Measurements from ENCODE around the gene MEIOSIN. TPM values are rescaled to one million over a fixed set of nuclear protein-coding genes. Genes with fewer than 3 reads are reported as not detected.

Gene MEIOSIN
- total RNA-seq, 2 experiments from 2014 or later: not detected

DNA sequence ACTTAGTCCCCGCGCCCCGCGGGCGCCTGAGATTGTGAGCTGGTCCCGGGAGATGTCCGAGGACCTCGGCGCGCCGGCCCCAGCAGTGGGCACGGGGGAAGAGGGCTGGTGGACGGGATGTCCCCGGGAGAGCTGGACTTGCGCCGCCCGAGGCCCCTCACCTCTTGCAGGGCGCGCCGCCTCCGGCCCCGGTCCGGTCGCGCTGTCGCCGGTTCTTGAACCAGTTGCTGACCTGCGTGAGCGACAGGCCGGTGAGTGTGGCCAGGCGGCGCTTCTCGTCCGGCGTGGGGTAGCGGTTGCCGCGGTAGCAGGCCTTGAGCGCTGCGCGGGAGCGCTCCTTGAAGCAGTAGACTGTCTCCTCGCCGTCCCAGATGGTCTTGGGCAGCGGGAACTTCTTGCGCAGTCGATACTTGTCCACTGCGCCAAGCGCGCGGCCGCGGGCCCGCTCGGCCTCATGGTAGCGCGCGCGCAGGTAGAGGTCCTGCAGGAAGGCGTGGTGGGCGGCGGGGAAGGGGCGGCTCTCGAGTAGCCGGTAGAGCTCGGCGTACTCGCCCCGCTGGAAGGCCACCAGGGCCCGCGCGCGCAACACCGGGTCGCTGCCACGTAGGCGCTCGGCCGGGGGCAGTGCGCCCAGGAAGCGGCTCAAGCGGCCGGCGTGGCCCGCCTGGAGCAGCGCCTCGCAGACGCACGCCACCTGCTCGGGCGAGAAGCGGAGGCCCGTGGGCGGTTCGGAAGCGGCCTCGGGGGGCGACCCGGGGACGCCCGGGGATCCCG, 34.8 kb downstream of the MEIOSIN start:
- Mint-ChIP-seq H3K9me3 (ENCODE audit: insufficient read depth) (no peaks in the 10 kb centered on the region), H3K27me3 (ENCODE audit: low read depth) (peaks cover 25% of the 10 kb centered on the region), H3K27ac (no peak overlapping the region), H3K4me3 (no peak overlapping the region), H3K36me3 (ENCODE audit: low read depth) (no peaks in the 10 kb centered on the region), H3K4me1 (ENCODE audit: low read depth) (peaks cover 23% of the 10 kb centered on the region)
- DNase-seq: no peak
- no peak for ATAC-seq
- CTCF ChIA-PET: interaction anchor here (1.0 to 9.4 kb wide), 13 partner anchors 11 to 117 kb away, joined by 3 to 238 read pairs (median 17); partner anchors contain the start of genes DMWD, FOXA3, GIPR and QPCTL
- POLR2A ChIA-PET: interaction anchor here (0.6 to 1.7 kb wide), 3 partner anchors 13 to 76 kb away, joined by 3 to 8 read pairs (median 6); partner anchors contain the start of genes QPCTL and SNRPD2

DNA sequence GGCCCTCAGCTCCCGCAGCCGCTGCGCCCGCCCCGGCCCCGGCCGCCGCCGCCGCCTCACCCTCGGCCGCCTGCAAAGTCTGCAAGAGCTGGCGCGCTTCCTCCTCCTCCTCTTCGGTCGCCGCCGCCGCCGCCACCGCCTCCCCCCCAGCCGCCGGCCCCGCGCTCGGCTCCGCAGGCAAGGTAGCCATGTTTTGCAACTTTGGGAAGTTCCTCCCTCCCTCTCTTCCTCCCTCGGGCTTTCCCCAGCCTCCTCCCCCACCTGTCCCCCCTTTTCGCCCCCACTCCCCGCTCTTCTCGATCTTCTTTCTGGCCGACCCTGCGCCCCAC, 35.4 kb downstream of the MEIOSIN start:
- peaks cover 23% of the 10 kb centered on the region for H3K4me1 Mint-ChIP-seq (ENCODE audit: low read depth)
- H3K27ac Mint-ChIP-seq: peak overlapping the region; percentile 39
- peak; percentile 56 for DNase-seq
- no peak for ATAC-seq
- no peaks in the 10 kb centered on the region for H3K36me3 Mint-ChIP-seq (ENCODE audit: low read depth)
- ChIA-PET CTCF (interaction anchor here (0.7 to 9.4 kb wide), 25 partner anchors 8 to 283 kb away, joined by 3 to 238 read pairs (median 7); partner anchors contain the start of genes DMWD, FOXA3, GIPR and MYPOP), POLR2A (interaction anchor here (0.6 to 1.7 kb wide), 5 partner anchors 14 to 77 kb away, joined by 3 to 8 read pairs (median 6); partner anchors contain the start of genes QPCTL and SNRPD2)
- peaks cover 25% of the 10 kb centered on the region for H3K27me3 Mint-ChIP-seq (ENCODE audit: low read depth)
- no peaks in the 10 kb centered on the region for H3K9me3 Mint-ChIP-seq (ENCODE audit: insufficient read depth)
- peak overlapping the region; percentile 81 for H3K4me3 Mint-ChIP-seq

DNA sequence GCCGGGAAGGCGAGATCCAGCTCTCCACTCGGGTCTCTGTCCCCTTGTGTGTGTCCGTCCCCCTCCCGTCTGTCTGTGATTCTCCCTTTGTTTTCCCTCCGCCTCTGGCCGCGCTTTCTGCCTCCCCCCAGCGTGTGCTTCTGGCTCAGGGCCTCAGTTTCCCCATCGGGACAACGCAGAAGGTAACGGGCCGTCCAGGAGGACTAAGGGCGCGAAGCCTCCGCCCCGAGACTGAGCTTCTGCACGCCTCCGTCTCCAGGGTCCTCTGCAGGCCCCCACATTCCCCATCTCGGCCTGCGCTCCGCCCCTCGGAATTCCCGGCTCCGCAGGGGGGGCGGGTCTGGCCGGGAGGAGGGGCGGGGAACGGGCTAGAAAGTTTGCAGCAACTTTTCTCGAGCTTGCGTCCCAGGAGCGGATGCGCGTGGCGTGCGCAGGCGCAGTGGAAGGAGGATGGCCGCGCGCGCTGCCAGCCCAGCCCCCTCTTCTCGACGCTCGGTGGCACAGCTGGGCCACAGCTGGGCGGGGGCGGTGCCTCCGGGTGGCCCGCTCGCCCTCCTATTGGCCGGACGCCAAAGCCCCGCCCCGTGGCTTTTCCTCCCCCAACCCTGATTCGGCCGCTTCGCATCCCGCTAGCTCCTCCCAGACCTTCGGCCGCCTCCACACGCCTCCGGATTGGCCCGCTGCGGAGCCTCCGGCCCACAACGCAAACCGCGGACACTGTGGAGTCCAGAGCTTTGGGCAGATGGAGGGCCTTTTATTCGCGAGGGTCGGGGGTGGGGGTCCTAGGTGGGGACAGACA, 35.9 kb downstream of the MEIOSIN start, which contains the start of gene SIX5:
Gene SIX5, minus strand, starts transcription at position 269 of the 799 bp plus-strand sequence. CDS start 408 bp downstream, outside the sequence.
- Mint-ChIP-seq H3K9me3 (ENCODE audit: insufficient read depth) (no peaks in the 10 kb centered on the region), H3K36me3 (ENCODE audit: low read depth) (no peaks in the 10 kb centered on the region)

DNA sequence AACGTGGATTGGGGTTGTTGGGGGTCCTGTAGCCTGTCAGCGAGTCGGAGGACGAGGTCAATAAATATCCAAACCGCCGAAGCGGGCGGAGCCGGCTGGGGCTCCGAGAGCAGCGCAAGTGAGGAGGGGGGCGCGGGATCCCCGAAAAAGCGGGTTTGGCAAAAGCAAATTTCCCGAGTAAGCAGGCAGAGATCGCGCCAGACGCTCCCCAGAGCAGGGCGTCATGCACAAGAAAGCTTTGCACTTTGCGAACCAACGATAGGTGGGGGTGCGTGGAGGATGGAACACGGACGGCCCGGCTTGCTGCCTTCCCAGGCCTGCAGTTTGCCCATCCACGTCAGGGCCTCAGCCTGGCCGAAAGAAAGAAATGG, 36.6 kb downstream of the MEIOSIN start:
- Mint-ChIP-seq H3K4me3 (peak overlapping the region; percentile 81), H3K4me1 (ENCODE audit: low read depth) (peaks cover 23% of the 10 kb centered on the region), H3K27me3 (ENCODE audit: low read depth) (peaks cover 27% of the 10 kb centered on the region), H3K36me3 (ENCODE audit: low read depth) (no peaks in the 10 kb centered on the region), H3K9me3 (ENCODE audit: insufficient read depth) (no peaks in the 10 kb centered on the region), H3K27ac (peak overlapping the region; percentile 74)
- ChIA-PET POLR2A (interaction anchor here (0.6 to 1.7 kb wide), 7 partner anchors 15 to 482 kb away, joined by 3 to 8 read pairs (median 6); partner anchors contain the start of genes QPCTL and SNRPD2), CTCF (interaction anchor here (0.6 to 9.4 kb wide), 44 partner anchors 9 to 608 kb away, joined by 3 to 238 read pairs (median 6); partner anchors contain the start of genes CCDC61, DMWD, FBXO46 and FOXA3)
- DNase-seq: peak; percentile 76
- ATAC-seq: peak; percentile 52

More for the DNA sequence above, 35.9 kb downstream of the MEIOSIN start, which contains the start of gene SIX5:
- peak; percentile 69 for ATAC-seq
- ChIA-PET CTCF (interaction anchor here (0.6 to 9.4 kb wide), 51 partner anchors 9 to 609 kb away, joined by 3 to 238 read pairs (median 5); partner anchors contain the start of genes CCDC61, DMWD, FBXO46 and FOXA3), POLR2A (interaction anchor here (0.6 to 1.7 kb wide), 9 partner anchors 14 to 227 kb away, joined by 3 to 8 read pairs (median 4); partner anchors contain the start of genes QPCTL and SNRPD2)
- Mint-ChIP-seq H3K4me1 (ENCODE audit: low read depth) (peaks cover 23% of the 10 kb centered on the region), H3K4me3 (peak within 1 kb of the TSS; percentile 81), H3K27me3 (ENCODE audit: low read depth) (peaks cover 25% of the 10 kb centered on the region), H3K27ac (peak within 1 kb of the TSS; percentile 74)
- peak; percentile 97 for DNase-seq

DNA sequence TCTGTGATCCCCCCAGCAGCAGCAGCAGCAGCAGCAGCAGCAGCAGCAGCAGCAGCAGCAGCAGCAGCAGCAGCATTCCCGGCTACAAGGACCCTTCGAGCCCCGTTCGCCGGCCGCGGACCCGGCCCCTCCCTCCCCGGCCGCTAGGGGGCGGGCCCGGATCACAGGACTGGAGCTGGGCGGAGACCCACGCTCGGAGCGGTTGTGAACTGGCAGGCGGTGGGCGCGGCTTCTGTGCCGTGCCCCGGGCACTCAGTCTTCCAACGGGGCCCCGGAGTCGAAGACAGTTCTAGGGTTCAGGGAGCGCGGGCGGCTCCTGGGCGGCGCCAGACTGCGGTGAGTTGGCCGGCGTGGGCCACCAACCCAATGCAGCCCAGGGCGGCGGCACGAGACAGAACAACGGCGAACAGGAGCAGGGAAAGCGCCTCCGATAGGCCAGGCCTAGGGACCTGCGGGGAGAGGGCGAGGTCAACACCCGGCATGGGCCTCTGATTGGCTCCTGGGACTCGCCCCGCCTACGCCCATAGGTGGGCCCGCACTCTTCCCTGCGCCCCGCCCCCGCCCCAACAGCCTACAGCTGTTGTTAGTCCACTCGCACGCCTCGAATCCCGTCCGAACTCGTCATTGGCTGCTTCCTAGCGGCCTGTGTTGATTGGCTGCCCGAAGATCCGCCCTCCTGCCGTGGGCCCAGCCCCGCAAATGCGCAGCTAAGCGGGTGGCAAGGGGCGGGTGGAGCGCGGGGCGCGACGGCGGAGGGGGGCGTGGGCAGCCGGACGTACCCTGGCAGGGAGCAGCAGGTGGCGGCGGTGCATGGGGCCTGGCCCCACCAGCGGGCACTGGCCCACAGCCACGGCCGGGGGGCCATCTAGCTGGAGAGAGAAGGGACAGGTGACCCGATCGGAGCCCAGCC, 37.2 kb downstream of the MEIOSIN start:
- peak overlapping the region; percentile 74 for H3K27ac Mint-ChIP-seq
- peaks cover 23% of the 10 kb centered on the region for H3K4me1 Mint-ChIP-seq (ENCODE audit: low read depth)
- peak overlapping the region; percentile 81 for H3K4me3 Mint-ChIP-seq
- CTCF ChIA-PET: interaction anchor here (0.6 to 9.4 kb wide), 34 partner anchors 8 to 783 kb away, joined by 3 to 238 read pairs (median 7); partner anchors contain the start of genes DMWD, FOXA3, MYPOP and QPCTL
- no peaks in the 10 kb centered on the region for H3K36me3 Mint-ChIP-seq (ENCODE audit: low read depth)
- DNase-seq (peak; percentile 91), ATAC-seq (peak; percentile 78)
- H3K9me3 Mint-ChIP-seq (ENCODE audit: insufficient read depth): no peaks in the 10 kb centered on the region
- peaks cover 29% of the 10 kb centered on the region for H3K27me3 Mint-ChIP-seq (ENCODE audit: low read depth)
- POLR2A ChIA-PET: interaction anchor here (0.5 to 1.7 kb wide), 7 partner anchors 9 to 481 kb away, joined by 3 to 8 read pairs (median 4); no protein-coding TSS in a partner anchor

DNA sequence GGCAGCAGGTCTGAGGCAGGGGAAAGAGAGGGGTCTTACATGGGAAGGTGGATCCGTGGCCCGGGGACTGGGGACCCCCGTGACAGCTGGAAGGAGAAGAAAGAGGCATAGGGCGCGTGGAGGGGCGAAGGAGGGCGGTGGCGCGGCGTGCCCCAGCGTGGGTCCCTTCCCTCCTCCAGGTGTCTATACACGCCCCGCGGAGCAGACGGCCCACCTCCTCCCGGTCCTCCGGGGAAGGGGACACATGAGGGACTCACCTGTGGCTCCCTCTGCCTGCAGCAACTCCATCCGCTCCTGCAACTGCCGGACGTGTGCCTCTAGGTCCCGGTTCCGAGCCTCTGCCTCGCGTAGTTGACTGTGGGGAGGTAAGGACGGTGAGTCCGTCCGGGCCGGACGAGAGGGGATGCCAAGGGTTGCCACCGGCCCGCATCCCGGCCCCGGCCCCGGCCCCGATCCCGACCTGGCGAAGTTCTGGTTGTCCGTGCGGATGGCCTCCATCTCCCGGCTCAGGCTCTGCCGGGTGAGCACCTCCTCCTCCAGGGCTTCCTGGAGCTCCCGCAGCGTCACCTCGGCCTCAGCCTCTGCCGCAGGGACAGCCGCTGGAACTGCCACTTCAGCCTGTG, 38.2 kb downstream of the MEIOSIN start:
- peaks cover 27% of the 10 kb centered on the region for H3K27me3 Mint-ChIP-seq (ENCODE audit: low read depth)
- no peak overlapping the region for H3K27ac Mint-ChIP-seq
- ATAC-seq (no peak), DNase-seq (no peak)
- H3K9me3 Mint-ChIP-seq (ENCODE audit: insufficient read depth): no peaks in the 10 kb centered on the region
- H3K36me3 Mint-ChIP-seq (ENCODE audit: low read depth): no peaks in the 10 kb centered on the region
- POLR2A ChIA-PET: interaction anchor here (0.5 to 0.8 kb wide), 2 partner anchors 8 to 101 kb away, joined by 3 to 4 read pairs; no protein-coding TSS in a partner anchor
- H3K4me1 Mint-ChIP-seq (ENCODE audit: low read depth): peaks cover 23% of the 10 kb centered on the region
- CTCF ChIA-PET: interaction anchor here (1.0 to 9.4 kb wide), 9 partner anchors 7 to 79 kb away, joined by 3 to 238 read pairs (median 27); partner anchors contain the start of genes DMWD, QPCTL and SNRPD2
- peak overlapping the region; percentile 81 for H3K4me3 Mint-ChIP-seq

DNA sequence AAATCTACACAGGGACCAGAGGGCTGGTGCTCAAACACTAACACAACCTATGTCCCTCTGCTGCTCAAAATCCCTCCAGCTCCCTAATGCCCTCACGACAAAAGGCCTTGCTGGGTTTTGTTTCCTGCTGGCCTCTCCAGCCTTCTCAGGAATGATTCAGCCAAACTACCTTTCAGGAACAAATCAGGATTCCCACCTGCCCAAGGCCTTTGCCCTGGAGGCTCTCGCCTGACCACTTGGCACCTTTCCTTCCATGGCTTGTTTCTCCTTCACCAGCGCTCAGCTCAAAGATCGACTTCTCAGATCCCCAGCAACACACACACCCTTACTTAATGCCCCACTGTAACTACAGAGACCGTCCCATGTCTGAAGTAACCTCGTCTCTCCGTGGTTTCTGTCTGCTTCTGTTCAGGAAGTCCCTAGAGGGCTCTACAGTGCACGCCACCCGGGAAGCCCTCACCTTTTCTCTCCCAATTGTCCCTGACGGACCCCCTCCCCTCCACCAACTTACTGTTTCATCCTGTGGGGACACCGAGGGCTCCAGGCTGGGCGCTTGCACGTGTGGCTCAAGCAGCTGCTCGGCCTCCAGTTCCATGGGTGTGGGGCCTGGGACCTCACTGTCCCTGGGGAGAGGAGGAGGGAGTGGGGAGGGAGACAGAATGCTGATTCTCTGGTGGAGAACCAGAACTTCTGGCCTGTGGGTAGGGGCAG, 39.0 kb downstream of the MEIOSIN start:
- H3K4me3 Mint-ChIP-seq: no peak overlapping the region
- DNase-seq: no peak
- ChIA-PET CTCF (interaction anchor here (0.9 to 9.4 kb wide), 4 partner anchors 20 to 45 kb away, joined by 3 to 238 read pairs (median 8); partner anchors contain the start of gene DMWD), POLR2A (interaction anchor here (1.3 kb wide), 1 partner anchor 41 kb away, joined by 3 read pairs; the partner anchor contains the start of gene FBXO46)
- no peaks in the 10 kb centered on the region for H3K9me3 Mint-ChIP-seq (ENCODE audit: insufficient read depth)
- no peak for ATAC-seq
- H3K36me3 Mint-ChIP-seq (ENCODE audit: low read depth): no peaks in the 10 kb centered on the region
- peaks cover 29% of the 10 kb centered on the region for H3K27me3 Mint-ChIP-seq (ENCODE audit: low read depth)
- H3K27ac Mint-ChIP-seq: no peak overlapping the region
- peaks cover 21% of the 10 kb centered on the region for H3K4me1 Mint-ChIP-seq (ENCODE audit: low read depth)

DNA sequence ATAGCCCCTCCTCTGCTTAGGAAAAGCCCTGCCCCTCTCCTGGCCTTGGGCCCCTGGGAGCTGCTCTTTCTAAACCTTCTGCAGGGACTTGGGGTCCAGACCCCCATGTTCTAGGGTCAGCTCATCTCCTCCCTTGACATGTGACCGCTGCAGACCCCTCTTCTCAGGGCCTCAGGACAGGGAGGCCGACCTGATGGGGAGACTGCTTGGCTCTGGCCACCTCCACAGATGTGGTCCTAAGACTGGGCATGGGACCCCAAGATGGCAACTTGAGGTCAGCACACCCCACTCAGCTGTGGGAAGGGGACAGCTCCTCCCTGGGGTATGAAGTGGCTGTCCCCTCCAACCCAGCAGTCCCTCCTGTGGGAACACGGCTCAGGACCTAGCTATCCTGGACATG, 39.7 kb downstream of the MEIOSIN start:
- CTCF ChIA-PET: interaction anchor here (0.8 to 9.4 kb wide), 4 partner anchors 19 to 45 kb away, joined by 3 to 238 read pairs (median 7); partner anchors contain the start of gene DMWD
- POLR2A ChIA-PET: interaction anchor here (1.3 kb wide), 1 partner anchor 42 kb away, joined by 3 read pairs; the partner anchor contains the start of gene FBXO46
- Mint-ChIP-seq H3K36me3 (ENCODE audit: low read depth) (no peaks in the 10 kb centered on the region), H3K9me3 (ENCODE audit: insufficient read depth) (no peaks in the 10 kb centered on the region), H3K27ac (no peak overlapping the region), H3K4me3 (no peak overlapping the region), H3K4me1 (ENCODE audit: low read depth) (peaks cover 19% of the 10 kb centered on the region), H3K27me3 (ENCODE audit: low read depth) (peaks cover 30% of the 10 kb centered on the region)
- ATAC-seq (no peak), DNase-seq (no peak)

DNA sequence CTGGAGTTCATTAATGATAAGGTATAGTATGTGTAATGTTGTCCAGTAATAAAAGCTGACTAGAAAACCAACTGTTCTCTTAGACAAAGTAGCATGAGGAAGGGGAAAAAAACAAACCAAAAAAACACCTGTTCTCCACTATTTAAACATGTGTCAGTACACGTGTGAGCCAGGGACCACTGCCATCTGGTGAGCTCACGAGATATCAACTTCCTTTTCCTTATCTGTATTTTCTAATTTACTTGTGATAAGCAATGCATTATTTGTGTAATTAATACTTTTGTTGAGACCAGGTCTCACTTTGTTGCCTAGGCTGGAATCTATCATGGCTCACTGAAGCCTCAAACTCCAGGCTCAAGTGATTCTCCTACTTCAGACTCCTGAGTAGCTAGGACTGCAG, 40.1 kb downstream of the MEIOSIN start:
- DNase-seq: no peak
- ATAC-seq: no peak
- Mint-ChIP-seq H3K9me3 (ENCODE audit: insufficient read depth) (no peaks in the 10 kb centered on the region), H3K4me1 (ENCODE audit: low read depth) (peaks cover 20% of the 10 kb centered on the region), H3K27ac (no peak overlapping the region), H3K4me3 (no peak overlapping the region), H3K36me3 (ENCODE audit: low read depth) (no peaks in the 10 kb centered on the region), H3K27me3 (ENCODE audit: low read depth) (peaks cover 29% of the 10 kb centered on the region)
- ChIA-PET POLR2A (interaction anchor here (1.3 kb wide), 1 partner anchor 42 kb away, joined by 3 read pairs; the partner anchor contains the start of gene FBXO46), CTCF (interaction anchor here (0.8 to 9.4 kb wide), 4 partner anchors 19 to 44 kb away, joined by 3 to 238 read pairs (median 7); partner anchors contain the start of gene DMWD)
